K562 treated with DMSO at 1 percent for 48 hours (cell line): ENCODE measurements around the gene BSPH1. TPM values are rescaled to one million over a fixed set of nuclear protein-coding genes. Genes with fewer than 3 reads are reported as not detected.

Experiments used
- total RNA-seq: library from RNA; unstranded; fragments of 300-600 nt; gene quantifications from 2 replicates; pipeline ENCODE4 v1.2.3, GENCODE V29; 2022; ENCODE audit warnings: low replicate concordance; ENCODE audit errors: extremely low read depth

Gene BSPH1
- total RNA-seq = not detected in 2 replicates

GRCh38 chr19:47992070-47992469, at the start of gene BSPH1:
Gene BSPH1 (minus strand): TSS chr19:47992170. CDS start chr19:47992081, 89 bp downstream.

DNA sequence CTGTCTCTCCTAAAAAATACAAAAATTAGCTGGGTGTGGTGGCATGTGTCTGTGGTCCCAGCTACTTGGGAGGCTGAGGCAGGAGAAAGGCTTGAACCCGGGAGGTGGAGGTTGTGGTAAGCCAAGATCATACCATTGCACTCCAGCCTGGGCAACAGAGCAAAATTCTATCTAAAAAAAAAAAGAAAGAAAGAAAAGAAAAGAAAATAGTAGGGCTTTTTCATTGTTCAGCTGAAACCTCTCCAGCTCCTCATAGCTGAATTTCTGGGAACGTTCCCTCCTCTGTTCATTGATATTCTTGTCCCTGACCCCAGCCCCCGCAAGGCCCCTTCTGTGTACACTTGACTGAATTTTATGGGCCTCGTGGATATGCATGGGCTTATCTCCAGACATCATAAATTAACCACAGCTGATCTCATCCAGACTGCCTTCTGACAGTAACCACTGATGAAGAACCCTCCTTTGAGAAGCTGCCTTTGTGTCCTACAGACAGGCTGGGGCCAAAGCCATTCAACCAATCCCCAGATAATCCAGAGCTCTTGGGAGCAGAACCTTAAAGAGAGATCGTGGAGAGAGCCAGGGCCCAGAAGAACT, 2.3 kb upstream of the BSPH1 start, which contains the start of gene ELSPBP1:
Gene ELSPBP1, plus strand, starts transcription at position 424 of the 594 bp plus-strand sequence. CDS start 14,036 bp downstream, outside the sequence.

Other genes starting within 250 kb of the BSPH1 start
- gene NOP53, start 246.6 kb downstream of the BSPH1 start, total RNA-seq = 967 and 1,406 TPM in 2 replicates
- not detected in 2 replicates for gene SELENOW, start 213.5 kb downstream of the BSPH1 start, total RNA-seq
- gene TPRX1, start 187.6 kb downstream of the BSPH1 start, total RNA-seq = not detected in 2 replicates
- gene CRX, start 170.2 kb downstream of the BSPH1 start, total RNA-seq = not detected in 2 replicates
- not detected in 2 replicates for gene TPRX2, start 132.9 kb downstream of the BSPH1 start, total RNA-seq
- not detected in 2 replicates for gene SULT2A1, start 105.9 kb downstream of the BSPH1 start, total RNA-seq
- not detected in 2 replicates for gene ELSPBP1, start 2.5 kb upstream of the BSPH1 start, total RNA-seq
- gene CABP5, start 51.9 kb upstream of the BSPH1 start, total RNA-seq = not detected in 2 replicates
- gene PLA2G4C, start 118.6 kb upstream of the BSPH1 start, total RNA-seq = not detected in 2 replicates
- gene LIG1, start 178.2 kb upstream of the BSPH1 start, total RNA-seq = not detected in 2 replicates
- gene ZSWIM9, start 178.5 kb upstream of the BSPH1 start, total RNA-seq = not detected in 2 replicates